SJCRH30 (cell line): ENCODE data around the gene CHD6. TPM values are rescaled to one million over a fixed set of nuclear protein-coding genes. Genes with fewer than 3 reads are reported as not detected.

Experiments
- DNase-seq, 2 experiments: peaks; one replicate each; pipeline ENCODE4 v3.0.0-alpha.2; 2015 to 2020
- H3K27ac ChIP-seq: fragments of 250-450 bp; sonication (Bioruptor Pico); 2 replicates; pipeline ENCODE4 v1.5.1; 2020; ENCODE audit warnings: mild to moderate bottlenecking, moderate library complexity
- H3K27me3 ChIP-seq: fragments of 250-450 bp; sonication (Bioruptor Pico); 2 replicates; pipeline ENCODE4 v1.5.1; 2020; ENCODE audit warnings: mild to moderate bottlenecking, moderate library complexity
- H3K36me3 ChIP-seq: fragments of 250-450 bp; sonication (Bioruptor Pico); 2 replicates; pipeline ENCODE4 v1.5.1; 2020; ENCODE audit warnings: mild to moderate bottlenecking, moderate library complexity
- H3K4me1 ChIP-seq: fragments of 250-450 bp; sonication (Bioruptor Pico); 2 replicates; pipeline ENCODE4 v1.5.1; 2020; ENCODE audit warnings: mild to moderate bottlenecking, moderate library complexity
- H3K4me3 ChIP-seq: fragments of 250-450 bp; sonication (Bioruptor Pico); 2 replicates; pipeline ENCODE4 v1.5.1; 2020; ENCODE audit warnings: mild to moderate bottlenecking, moderate library complexity
- H3K9me3 ChIP-seq: fragments of 250-450 bp; sonication (Bioruptor Pico); replicated peaks from 2 replicates; pipeline ENCODE4 v1.5.1; 2020; ENCODE audit warnings: mild to moderate bottlenecking, moderate library complexity
- total RNA-seq: library from RNA; depleted of rRNA; stranded (reverse); fragments of >200 nt; shearing (Covaris generic); gene quantifications from 2 replicates; pipeline ENCODE4 v1.2.3, GENCODE V29; 2014

Gene CHD6
- total RNA-seq, 1 experiment from 2014 or later: 75.4 TPM

GRCh38 chr20:41507851-41508250, 110.3 kb downstream of the CHD6 start:
- H3K4me3 ChIP-seq: no peak overlapping the region
- peaks cover 29% of the 10 kb centered on the region for H3K36me3 ChIP-seq
- no peaks in the 10 kb centered on the region for H3K27me3 ChIP-seq
- H3K27ac ChIP-seq: no peak overlapping the region
- H3K9me3 ChIP-seq: no peaks in the 10 kb centered on the region; the same call in 1 of the 2 replicates
- DNase-seq: no peak
- no peaks in the 10 kb centered on the region for H3K4me1 ChIP-seq

DNA sequence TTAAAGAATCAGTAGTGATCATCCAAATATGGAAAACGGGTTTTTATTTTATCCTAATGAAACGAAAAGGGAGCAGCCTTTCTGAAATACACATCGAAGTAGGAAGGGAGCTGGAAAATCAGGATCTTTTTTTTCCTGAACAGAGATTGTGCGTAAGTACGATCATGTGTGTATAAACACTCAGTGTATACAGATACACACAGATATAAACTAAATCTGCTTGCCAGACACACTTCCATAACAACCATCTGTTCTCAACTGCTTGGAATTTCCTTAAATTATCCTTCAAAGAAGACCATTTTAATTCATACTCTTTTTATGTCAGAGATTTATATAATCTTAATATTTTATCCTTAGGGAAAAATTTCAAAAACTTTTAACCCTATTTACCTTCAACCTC, 110.7 kb downstream of the CHD6 start:
- peaks cover 26% of the 10 kb centered on the region for H3K36me3 ChIP-seq
- H3K9me3 ChIP-seq: no peaks in the 10 kb centered on the region; the same call in 1 of the 2 replicates
- H3K4me1 ChIP-seq: no peaks in the 10 kb centered on the region
- H3K4me3 ChIP-seq: no peak overlapping the region
- H3K27me3 ChIP-seq: no peaks in the 10 kb centered on the region
- DNase-seq: no peak
- no peak overlapping the region for H3K27ac ChIP-seq

GRCh38 chr20:41506192-41506915, 111.8 kb downstream of the CHD6 start:
- H3K9me3 ChIP-seq: no peaks in the 10 kb centered on the region; the same call in 1 of the 2 replicates
- no peak overlapping the region for H3K27ac ChIP-seq
- peaks cover 18% of the 10 kb centered on the region for H3K36me3 ChIP-seq
- H3K27me3 ChIP-seq: no peaks in the 10 kb centered on the region
- H3K4me3 ChIP-seq: no peak overlapping the region
- H3K4me1 ChIP-seq: no peaks in the 10 kb centered on the region
- no peak for DNase-seq

DNA sequence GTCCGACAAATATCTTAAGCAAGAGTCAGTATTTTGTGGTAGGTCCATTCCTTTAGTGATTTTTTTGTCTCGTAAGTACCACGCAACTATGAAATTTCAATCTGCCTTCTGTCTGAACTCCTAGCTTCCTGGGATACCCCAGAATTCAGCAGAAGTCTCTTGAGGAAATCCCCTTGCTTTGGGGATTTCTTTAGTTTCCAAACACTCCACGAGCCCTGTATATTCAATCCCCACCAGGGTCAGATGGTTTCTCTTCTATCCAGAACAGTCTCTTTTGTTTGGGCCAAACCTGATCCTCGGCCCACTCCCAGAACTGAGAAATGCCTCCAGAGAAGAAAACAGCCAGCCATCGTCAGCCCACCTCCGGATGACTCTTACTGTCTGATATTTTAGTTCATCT, 113.0 kb downstream of the CHD6 start:
- H3K27me3 ChIP-seq: no peaks in the 10 kb centered on the region
- peaks cover 12% of the 10 kb centered on the region for H3K36me3 ChIP-seq
- H3K27ac ChIP-seq: no peak overlapping the region
- H3K4me3 ChIP-seq: no peak overlapping the region
- no peaks in the 10 kb centered on the region; the same call in 1 of the 2 replicates for H3K4me1 ChIP-seq
- DNase-seq: no peak
- H3K9me3 ChIP-seq: no peaks in the 10 kb centered on the region; the same call in 1 of the 2 replicates

DNA sequence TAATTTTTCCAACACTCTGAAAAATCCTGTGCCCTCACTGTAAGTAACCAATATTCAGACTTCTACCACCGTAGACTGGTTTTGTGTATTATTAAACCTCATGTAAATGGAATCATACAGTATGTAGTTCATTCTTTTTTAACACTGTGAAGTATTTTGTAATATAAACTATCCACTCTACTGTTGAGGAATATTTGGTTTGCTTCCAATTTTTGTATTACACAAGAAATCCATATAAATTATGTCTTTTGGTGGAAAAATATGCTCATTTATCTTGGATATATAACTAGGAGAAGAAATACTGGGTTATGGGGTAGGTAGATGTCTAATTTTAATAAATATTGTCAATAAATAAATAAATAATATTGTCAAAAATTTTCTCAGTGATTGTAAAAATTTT, 116.8 kb downstream of the CHD6 start:
- Histone ChIP-seq H3K27me3 (no peaks in the 10 kb centered on the region), H3K9me3 (no peaks in the 10 kb centered on the region), H3K36me3 (peaks cover 29% of the 10 kb centered on the region), H3K4me1 (no peaks in the 10 kb centered on the region; the same call in 1 of the 2 replicates), H3K27ac (no peak overlapping the region), H3K4me3 (no peak overlapping the region)
- DNase-seq: no peak

GRCh38 chr20:41499961-41500725, 118.0 kb downstream of the CHD6 start:
- no peak for DNase-seq
- Histone ChIP-seq H3K4me1 (no peaks in the 10 kb centered on the region; the same call in 1 of the 2 replicates), H3K36me3 (peaks cover 29% of the 10 kb centered on the region), H3K27ac (no peak overlapping the region; the same call in 1 of the 2 replicates), H3K27me3 (no peaks in the 10 kb centered on the region), H3K9me3 (no peaks in the 10 kb centered on the region), H3K4me3 (no peak overlapping the region)

DNA sequence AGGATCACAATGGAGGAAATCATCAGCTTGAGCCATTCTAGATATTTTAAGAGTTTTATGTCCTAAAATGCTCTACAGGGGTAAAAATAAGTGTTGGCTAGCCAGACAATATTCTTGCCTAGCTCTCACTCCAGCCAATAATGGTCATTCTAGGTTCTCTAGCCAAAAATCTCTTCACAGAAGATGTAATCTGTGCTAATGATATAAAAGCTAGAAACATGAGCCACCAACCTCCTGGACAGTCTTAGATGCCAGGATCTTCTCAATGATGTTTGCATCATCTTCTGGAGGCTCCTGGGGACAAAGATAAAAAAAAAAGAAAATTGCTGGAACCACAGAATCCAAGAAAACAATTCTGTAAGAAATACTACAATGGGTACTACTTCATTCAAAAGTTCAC, 119.1 kb downstream of the CHD6 start:
- H3K27ac ChIP-seq: no peak overlapping the region
- no peaks in the 10 kb centered on the region for H3K27me3 ChIP-seq
- H3K36me3 ChIP-seq: peaks cover 24% of the 10 kb centered on the region
- no peak for DNase-seq
- no peaks in the 10 kb centered on the region for H3K9me3 ChIP-seq
- no peaks in the 10 kb centered on the region; the same call in 1 of the 2 replicates for H3K4me1 ChIP-seq
- no peak overlapping the region for H3K4me3 ChIP-seq

GRCh38 chr20:41497186-41497895, 120.8 kb downstream of the CHD6 start:
- H3K9me3 ChIP-seq: no peaks in the 10 kb centered on the region
- no peaks in the 10 kb centered on the region for H3K27me3 ChIP-seq
- DNase-seq: no peak
- H3K4me1 ChIP-seq: no peaks in the 10 kb centered on the region; the same call in 1 of the 2 replicates
- no peak overlapping the region for H3K4me3 ChIP-seq
- H3K36me3 ChIP-seq: peaks cover 32% of the 10 kb centered on the region
- no peak overlapping the region for H3K27ac ChIP-seq

DNA sequence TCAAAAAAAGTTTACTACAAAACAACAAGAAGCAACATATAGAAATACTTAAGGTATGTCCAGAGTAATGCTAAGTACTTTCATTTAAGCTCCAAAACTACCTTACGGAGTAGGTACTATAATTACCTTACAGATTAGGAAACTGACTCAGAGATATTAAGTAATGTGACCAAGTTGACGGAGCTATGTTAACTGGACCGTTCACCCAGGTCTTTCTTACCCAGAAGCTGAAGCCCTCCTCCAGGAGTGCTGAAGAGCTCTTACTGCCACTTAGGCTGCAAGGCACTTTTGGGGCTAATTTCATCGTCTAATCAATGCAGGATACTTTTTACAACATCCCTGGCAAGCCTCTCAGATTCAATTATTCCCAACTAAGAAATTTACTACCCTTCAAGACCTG, 123.7 kb downstream of the CHD6 start:
- no peaks in the 10 kb centered on the region for H3K4me1 ChIP-seq
- peaks cover 53% of the 10 kb centered on the region for H3K36me3 ChIP-seq
- H3K4me3 ChIP-seq: no peak overlapping the region
- no peak overlapping the region for H3K27ac ChIP-seq
- no peaks in the 10 kb centered on the region for H3K27me3 ChIP-seq
- H3K9me3 ChIP-seq: no peaks in the 10 kb centered on the region
- no peak for DNase-seq

DNA sequence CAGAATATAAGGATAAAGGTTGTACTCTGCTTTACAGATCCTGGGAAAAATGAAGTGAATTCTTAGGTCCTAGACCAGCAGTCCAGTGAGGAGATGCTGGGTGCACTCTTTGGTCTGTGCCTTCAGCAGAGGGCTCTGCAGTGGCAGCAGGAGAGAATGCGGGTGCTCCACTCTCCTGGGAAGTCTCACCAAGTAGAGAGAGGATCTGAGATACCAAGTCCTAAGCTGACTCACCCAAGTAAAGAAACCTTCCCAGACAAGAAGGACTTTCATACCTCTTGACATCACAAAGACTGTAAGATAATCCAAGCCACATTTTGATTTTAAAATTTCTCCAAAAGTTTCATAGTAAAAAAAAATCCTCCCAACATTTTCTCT, 134.6 kb downstream of the CHD6 start:
- Histone ChIP-seq H3K4me1 (peaks cover 18% of the 10 kb centered on the region), H3K4me3 (no peak overlapping the region), H3K27me3 (no peaks in the 10 kb centered on the region), H3K36me3 (peaks cover 83% of the 10 kb centered on the region), H3K9me3 (no peaks in the 10 kb centered on the region), H3K27ac (no peak overlapping the region; the same call in 1 of the 2 replicates)
- DNase-seq: no peak

DNA sequence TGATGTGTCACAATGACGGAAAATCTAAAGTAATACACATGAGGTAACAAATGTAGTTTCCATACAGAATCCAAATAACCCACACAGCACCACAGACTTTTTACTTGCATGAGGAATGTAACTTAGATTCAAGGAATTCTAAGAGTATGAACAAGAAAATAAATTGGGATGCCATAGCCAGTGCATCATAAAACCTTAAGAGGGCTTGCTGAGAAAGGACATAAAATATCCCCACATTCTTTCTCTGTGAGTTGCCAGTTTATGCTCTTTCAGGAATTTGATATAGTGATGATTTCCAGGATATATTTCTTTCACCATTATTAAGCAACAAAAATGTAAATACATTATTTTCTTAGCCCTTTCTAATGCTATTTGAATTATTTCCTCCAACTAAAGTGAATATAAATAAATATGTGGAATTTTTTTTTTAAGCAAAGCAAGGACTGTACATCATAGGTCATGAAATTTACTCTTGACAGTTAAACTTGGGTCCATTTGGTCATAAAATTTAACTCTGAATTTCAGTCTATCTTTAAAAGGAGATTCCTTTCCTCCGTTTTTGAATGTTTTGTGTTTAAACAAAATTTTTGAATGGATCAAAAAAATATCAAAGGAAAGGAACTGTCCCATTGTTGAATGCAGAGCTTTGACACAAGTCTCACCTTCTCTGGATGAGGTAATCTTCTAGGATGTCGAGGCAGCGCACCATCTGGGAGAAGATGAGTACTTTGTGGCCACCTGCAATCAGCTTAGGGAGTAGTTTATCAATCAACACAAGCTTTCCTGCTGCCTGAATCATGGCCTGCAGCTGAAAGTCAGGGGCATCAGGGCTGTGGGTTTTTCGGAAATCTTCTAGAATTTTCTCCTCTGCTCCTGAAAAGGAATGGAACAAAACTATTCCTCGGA, 135.3 kb downstream of the CHD6 start:
- Histone ChIP-seq H3K27ac (peak overlapping the region; percentile 10; the same call in 1 of the 2 replicates), H3K4me3 (no peak overlapping the region), H3K27me3 (no peaks in the 10 kb centered on the region), H3K4me1 (peaks cover 18% of the 10 kb centered on the region), H3K9me3 (no peaks in the 10 kb centered on the region), H3K36me3 (peaks cover 85% of the 10 kb centered on the region)
- DNase-seq: no peak

DNA sequence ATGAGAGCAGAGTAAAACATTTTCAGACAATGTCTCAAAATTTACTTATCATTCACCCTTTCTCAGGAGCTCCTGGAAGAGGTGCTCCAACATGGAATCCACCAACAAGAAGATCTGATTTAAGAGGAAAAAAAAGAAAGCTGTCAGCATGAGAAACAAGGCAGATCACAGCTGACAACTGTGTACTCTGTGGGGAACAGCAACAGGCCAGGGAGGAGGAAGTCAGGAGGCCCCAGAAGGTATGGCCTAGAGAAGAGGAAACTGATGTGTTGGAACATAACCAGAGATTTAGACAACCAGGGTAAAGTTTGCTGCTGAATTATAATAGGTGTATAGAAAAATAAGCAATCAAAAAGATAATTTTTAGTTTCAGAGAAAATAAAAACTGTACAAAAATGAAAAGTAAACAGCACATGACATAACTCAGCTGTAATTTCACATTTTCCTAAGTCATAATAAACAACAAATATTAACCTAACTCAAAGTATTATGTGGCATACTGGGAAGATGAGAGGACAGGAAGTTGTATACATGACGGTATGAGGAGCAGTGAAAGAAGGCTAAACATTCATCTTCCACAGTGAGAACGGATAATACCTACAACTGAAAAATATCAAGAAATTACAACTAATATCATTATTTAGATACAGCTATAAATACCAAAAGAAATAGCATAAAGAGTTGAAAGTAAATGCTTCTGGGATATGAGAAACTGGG, 138.0 kb downstream of the CHD6 start:
- Histone ChIP-seq H3K27me3 (no peaks in the 10 kb centered on the region), H3K36me3 (peaks cover 69% of the 10 kb centered on the region), H3K4me1 (peaks cover 36% of the 10 kb centered on the region), H3K9me3 (no peaks in the 10 kb centered on the region), H3K27ac (no peak overlapping the region), H3K4me3 (no peak overlapping the region)
- DNase-seq: peak; percentile 22 to 44

DNA sequence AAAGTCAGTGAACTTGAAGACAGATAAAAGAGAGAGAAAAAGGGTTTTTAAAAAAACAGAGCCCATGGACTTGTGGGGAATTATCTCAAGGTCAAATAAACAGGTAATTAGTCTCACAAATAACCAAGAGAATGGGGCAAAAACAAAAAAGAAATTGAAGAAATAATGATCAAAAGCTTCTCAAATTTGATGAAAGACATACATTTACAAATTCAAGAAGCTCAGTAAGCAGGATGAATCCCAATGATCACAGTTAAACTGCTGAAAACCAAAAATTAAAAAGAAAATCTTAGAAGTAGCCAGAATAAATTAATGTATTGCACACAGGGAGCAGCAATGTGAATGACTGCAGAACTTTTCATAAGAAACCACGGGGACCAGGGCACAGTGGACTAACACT, 139.1 kb downstream of the CHD6 start:
- H3K4me3 ChIP-seq: no peak overlapping the region
- no peak overlapping the region for H3K27ac ChIP-seq
- no peak for DNase-seq
- peaks cover 47% of the 10 kb centered on the region for H3K4me1 ChIP-seq
- H3K36me3 ChIP-seq: peaks cover 58% of the 10 kb centered on the region
- no peaks in the 10 kb centered on the region for H3K27me3 ChIP-seq
- H3K9me3 ChIP-seq: no peaks in the 10 kb centered on the region
